HAP-1 (cell line): ENCODE results near the gene CFAP53.
A peak's percentile ranks its signal among the peaks of the same experiment; 100 is the strongest.
"Not testable (repeated sequence)": the region's sequence is repeated elsewhere in the genome, so short reads cannot be mapped to it uniquely, and the experiment has no call there.

Experiments used
- DNase-seq, 2 experiments: peaks; one replicate each; pipeline ENCODE4 v3.0.0-alpha.2; 2016 to 2020; ENCODE audit warnings: low spot score in 2 of 2
- H3K27me3 ChIP-seq: fragments of 250-450 bp; sonication (Bioruptor Pico); 2 replicates; pipeline ENCODE4 v1.5.1; 2020; ENCODE audit warnings: low read depth, mild to moderate bottlenecking, moderate library complexity
- H3K36me3 ChIP-seq: fragments of 250-450 bp; sonication (Bioruptor Pico); replicated peaks from 2 replicates; pipeline ENCODE4 v1.5.1; 2020; ENCODE audit warnings: mild to moderate bottlenecking
- H3K4me1 ChIP-seq: fragments of 250-450 bp; sonication (Bioruptor Pico); 2 replicates; pipeline ENCODE4 v1.5.1; 2020; ENCODE audit warnings: mild to moderate bottlenecking
- H3K4me3 ChIP-seq: fragments of 250-450 bp; sonication (Bioruptor Pico); 2 replicates; pipeline ENCODE4 v1.5.1; 2020; ENCODE audit warnings: mild to moderate bottlenecking, moderate library complexity
- H3K9me3 ChIP-seq: fragments of 250-450 bp; sonication (Bioruptor Pico); 2 replicates; pipeline ENCODE4 v1.5.1; 2020; ENCODE audit warnings: mild to moderate bottlenecking, moderate library complexity
- in situ Hi-C: fragments of 300-500 bp; cut with MboI; formaldehyde crosslinking; loops from 3 replicates; pipeline ENCODE4 v1.14.3; 2020; ENCODE audit warnings: low sequenced_read_pairs, inconsistent platforms, mixed read lengths

Gene CFAP53, protein sequence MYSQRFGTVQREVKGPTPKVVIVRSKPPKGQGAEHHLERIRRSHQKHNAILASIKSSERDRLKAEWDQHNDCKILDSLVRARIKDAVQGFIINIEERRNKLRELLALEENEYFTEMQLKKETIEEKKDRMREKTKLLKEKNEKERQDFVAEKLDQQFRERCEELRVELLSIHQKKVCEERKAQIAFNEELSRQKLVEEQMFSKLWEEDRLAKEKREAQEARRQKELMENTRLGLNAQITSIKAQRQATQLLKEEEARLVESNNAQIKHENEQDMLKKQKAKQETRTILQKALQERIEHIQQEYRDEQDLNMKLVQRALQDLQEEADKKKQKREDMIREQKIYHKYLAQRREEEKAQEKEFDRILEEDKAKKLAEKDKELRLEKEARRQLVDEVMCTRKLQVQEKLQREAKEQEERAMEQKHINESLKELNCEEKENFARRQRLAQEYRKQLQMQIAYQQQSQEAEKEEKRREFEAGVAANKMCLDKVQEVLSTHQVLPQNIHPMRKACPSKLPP

DNA sequence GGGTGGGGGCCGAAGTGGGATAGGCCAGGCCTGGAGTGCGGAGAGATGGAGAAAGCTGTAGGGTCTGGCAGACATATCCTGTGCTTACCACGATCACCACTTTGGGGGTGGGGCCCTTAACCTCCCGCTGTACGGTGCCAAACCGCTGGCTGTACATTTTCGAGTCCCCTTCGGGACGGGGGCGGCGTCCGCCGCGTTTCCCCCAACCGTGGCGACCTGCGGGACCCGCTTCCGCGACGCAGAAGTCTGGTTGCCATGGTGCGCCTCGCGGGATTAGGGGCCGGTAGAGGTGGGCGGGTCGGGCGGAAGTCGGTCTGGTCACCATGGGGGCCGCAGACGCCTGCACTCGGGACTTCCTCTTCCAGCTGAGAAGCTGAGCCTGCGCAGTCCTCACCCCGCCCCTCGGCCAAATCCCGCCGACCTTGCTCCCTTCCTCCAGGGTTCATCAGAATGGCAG, at the start of gene CFAP53:
TSS of gene CFAP53 (minus strand) at position 248 of the 457 bp plus-strand sequence. CDS start at position 157, 91 bp downstream.
- Histone ChIP-seq H3K9me3 (no peaks in the 10 kb centered on the region; the same call in 1 of the 2 replicates), H3K4me3 (peak within 1 kb of the TSS; percentile 43), H3K4me1 (no peaks in the 10 kb centered on the region), H3K27me3 (no peaks in the 10 kb centered on the region), H3K36me3 (peaks cover 26% of the 10 kb centered on the region)
- peak; percentile 86 to 95 for DNase-seq
- in situ Hi-C loops: no loop called here

DNA sequence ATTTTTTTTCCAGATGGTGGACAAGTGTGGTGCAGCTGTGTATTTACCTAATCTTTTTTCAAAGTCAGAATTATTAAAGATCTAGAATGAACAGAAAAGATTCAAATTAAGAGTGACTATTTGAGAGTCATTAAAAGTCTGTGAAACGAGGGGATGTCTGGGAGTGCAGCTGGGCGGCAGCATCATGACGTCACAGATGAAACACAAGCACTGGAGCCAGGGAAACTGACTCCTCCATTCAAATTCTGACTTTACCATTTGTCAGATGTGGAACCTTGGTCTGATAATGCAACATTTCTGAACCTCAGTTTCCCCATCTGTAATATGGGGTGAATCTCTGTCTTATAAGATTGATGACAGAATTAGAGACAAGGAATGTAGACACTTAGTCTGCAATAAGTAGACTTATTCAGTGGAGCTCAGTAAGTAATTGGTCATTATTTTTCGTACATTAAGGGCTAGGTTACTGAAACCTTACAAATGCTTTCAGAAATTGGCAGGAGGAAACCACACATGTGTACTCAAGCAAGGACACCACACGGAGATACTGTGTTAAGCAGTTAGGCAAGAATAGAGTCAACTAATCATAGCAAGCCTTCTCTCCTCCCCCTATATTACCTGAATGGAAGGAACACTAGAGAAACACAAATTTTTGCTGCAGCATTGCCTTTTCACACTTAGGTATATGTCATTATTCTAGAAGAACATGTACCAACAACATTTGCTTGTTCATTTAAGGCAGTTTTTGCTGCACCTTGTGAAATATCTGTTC, 49.0 kb upstream of the CFAP53 start:
- no peak overlapping the region for H3K4me3 ChIP-seq
- H3K9me3 ChIP-seq: peaks cover 3% of the 10 kb centered on the region; the same call in 1 of the 2 replicates
- in situ Hi-C loops: no loop called here
- no peak for DNase-seq
- H3K36me3 ChIP-seq: no peaks in the 10 kb centered on the region
- H3K4me1 ChIP-seq: peaks cover 16% of the 10 kb centered on the region
- no peaks in the 10 kb centered on the region for H3K27me3 ChIP-seq

DNA sequence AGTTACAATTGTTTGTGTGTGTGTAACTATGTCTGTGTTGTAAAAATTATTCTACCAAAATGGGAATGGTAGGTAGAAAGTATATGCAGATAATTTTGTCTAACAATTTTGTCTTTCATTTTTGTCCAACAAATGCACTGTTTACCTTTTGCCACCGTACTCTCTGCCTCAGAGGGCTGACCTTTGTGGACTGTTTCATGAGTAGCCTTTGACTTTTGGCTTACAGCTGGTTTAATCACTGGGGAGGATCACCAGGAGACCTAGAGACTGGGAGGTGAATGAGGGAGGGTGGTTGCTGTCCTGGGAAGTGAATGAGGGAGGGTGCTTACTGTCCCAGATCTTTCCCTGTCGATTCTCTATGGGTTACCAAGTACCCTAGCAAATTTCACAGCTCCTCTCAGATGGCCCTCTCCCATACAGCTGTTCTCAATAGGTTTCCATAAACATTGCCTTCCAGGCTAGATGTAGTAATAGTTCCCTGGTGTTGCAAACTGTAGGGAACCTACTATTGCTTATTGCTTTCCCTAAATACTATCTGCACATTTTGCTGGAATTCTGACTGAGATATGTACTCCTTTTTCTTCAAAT, 47.7 kb upstream of the CFAP53 start:
- H3K4me1 ChIP-seq: peaks cover 5% of the 10 kb centered on the region
- H3K27me3 ChIP-seq: no peaks in the 10 kb centered on the region
- H3K36me3 ChIP-seq: no peaks in the 10 kb centered on the region
- H3K4me3 ChIP-seq: no peak overlapping the region
- no peak for DNase-seq
- in situ Hi-C loops: no loop called here
- H3K9me3 ChIP-seq: peaks cover 3% of the 10 kb centered on the region; the same call in 1 of the 2 replicates

DNA sequence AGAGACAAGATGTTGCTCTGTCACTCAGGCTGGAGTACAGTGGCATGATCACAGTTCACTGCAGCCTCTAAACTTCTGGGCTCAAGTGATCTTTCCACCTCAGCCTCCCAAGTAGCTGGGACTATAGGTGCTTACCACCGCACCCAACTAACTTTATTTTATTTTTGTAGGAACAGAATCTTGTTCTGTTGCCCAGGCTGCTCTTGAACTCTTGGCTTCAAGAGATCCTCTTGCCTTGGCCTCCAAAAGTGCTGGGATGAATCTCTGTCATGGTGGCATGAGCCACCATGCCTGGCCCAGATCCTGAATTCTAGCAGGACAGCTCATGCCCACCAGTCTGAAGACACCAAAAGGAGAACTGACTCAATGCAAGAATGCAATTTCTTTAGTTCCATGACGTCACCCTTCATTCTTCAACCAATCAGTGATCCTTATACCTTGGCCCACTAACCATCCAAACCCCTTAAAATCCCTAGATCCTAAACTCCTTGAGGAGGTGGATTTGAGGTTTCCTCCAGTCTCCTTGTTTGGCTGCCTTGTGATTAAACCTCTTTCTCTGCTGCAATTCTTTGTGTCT, 46.8 kb upstream of the CFAP53 start:
- H3K36me3 ChIP-seq: no peaks in the 10 kb centered on the region
- in situ Hi-C loops: no loop called here
- peaks cover 2% of the 10 kb centered on the region; the same call in 1 of the 2 replicates for H3K9me3 ChIP-seq
- DNase-seq: no peak
- no peaks in the 10 kb centered on the region for H3K27me3 ChIP-seq
- no peak overlapping the region for H3K4me3 ChIP-seq
- peaks cover 2% of the 10 kb centered on the region for H3K4me1 ChIP-seq

DNA sequence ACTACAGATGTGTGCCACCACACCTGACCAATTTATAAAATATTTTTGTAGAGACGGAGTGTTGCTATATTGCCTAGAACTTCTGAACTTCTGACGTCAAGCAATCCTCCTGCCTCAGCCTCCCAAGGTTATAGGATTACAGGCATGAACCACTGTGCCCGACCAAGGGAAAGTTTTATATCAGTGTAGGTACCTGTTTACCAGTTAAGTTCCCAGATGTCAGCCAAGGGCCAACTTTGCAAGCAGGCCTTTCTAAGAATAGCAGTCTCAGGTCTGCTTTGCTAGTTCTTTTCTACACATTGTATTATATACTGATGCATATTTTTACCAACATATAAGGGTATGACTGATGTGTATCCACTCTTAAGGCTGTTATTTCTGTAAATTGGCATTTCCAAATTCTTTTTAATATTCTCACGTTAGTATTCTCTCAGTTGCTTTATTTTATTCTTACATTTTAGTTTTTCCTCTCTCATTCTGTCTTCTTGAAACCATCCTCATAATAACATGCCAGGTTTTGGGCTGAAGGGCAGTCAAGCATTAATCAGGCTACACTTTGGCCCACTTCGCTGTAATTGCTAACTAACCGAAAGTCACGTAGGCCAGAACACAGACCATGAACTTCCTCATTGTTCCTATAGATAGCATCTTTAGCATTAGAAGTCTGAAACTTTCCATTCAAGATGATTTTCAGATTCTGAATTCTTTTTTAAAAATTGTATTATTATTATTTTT, 46.2 kb upstream of the CFAP53 start:
- Histone ChIP-seq H3K36me3 (no peaks in the 10 kb centered on the region), H3K27me3 (no peaks in the 10 kb centered on the region), H3K9me3 (no peaks in the 10 kb centered on the region), H3K4me1 (peaks cover 6% of the 10 kb centered on the region), H3K4me3 (no peak overlapping the region)
- in situ Hi-C loops: no loop called here
- no peak for DNase-seq

DNA sequence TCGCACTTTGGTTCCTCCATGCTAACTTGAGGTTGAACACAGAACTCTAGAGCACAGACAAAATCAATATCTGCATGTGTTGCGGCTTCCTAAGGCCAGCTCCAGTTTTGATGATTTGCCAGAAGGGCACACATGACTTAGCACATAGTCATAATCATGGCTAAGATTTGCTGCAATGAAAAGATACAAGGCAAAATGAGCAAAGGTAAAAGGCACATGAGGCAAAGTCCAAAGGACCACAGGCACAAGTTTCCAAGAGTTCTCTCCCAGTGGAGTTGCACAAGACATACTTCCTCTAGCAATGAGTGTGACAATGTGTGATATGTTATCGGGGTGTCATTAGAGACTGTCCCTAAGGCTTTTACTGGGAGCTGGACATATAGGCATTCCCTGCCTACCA, 45.4 kb upstream of the CFAP53 start:
- H3K27me3 ChIP-seq: no peaks in the 10 kb centered on the region
- in situ Hi-C loops: no loop called here
- no peak for DNase-seq
- H3K36me3 ChIP-seq: no peaks in the 10 kb centered on the region
- H3K4me1 ChIP-seq: peaks cover 6% of the 10 kb centered on the region
- no peak overlapping the region for H3K4me3 ChIP-seq
- no peaks in the 10 kb centered on the region for H3K9me3 ChIP-seq

DNA sequence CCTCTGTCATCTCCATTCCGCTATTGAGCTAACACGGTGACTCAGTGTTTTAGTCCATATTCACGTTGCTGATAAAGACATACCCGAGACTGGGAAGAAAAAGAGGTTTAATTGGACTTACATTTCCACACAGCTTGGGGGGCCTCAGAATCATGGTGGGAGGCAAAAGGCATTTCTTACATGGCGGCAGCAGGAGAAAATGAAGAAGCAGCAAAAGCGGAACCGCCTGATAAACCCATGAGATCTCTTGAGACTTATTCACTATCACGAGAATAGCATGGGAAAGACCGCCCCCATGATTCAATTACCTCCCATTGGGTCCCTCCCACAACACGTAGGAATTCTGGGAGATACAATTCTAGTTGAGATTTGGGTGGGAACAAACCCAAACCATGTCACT, 43.8 kb upstream of the CFAP53 start:
- Histone ChIP-seq H3K27me3 (no peaks in the 10 kb centered on the region), H3K9me3 (no peaks in the 10 kb centered on the region), H3K4me1 (peaks cover 6% of the 10 kb centered on the region), H3K36me3 (no peaks in the 10 kb centered on the region), H3K4me3 (no peak overlapping the region)
- in situ Hi-C loops: no loop called here
- DNase-seq: no peak

DNA sequence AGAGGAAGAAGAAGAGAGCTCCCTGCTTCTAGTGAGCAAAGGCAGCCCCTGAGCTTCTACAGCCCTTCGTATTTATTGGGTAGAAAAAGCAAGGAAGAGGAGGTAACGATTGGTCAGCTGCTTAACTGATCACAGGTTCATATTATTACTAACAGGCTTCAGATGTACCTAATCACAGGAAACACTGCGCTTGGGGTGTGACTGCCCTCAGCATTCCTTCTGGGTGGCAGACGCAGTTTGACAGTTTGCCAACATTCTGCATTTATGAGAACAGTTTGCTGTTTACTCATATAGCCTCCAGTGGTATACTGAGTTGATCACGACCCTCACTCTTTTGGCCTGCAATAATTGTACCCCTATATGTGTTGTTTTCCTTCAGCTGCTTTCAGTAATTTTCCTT, 42.6 kb upstream of the CFAP53 start:
- DNase-seq, H3K9me3 ChIP-seq, H3K4me1 ChIP-seq, in situ Hi-C loops, H3K4me3 ChIP-seq, H3K36me3 ChIP-seq, H3K27me3 ChIP-seq: not testable (repeated sequence)

DNA sequence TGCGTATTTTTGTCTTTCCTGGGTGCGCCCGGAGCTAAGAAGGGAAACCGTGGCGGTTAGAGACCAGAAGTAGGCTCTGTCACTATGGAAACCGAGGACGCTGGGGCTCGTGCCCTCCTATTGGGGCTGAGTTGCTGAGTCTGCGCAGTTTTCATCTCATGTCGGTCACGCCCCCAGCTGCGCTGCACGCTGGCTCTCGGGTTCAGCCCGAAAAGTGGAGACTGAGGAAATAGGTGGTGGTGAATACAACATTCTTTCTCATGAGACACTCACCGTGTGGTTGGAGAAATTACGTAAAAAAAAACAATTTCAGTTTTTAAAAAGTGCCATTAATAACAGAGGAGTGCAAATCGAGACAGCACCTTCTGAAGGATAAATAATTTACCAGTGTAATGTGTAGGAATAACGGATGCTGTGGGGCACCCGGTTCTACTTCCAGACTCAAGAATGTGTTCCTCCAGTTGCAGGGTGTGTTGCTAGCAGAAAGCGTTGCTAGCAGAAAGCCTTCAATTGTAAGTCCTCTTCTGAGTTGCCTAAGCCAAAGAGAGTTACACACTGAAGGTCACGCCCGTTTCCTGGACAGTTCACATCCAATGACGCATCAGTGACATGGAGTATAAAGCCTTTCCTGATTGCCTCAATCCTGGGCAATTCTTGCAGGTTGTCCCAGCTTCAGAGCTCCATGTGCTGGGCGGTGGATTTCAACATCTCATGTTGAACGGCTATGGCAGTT, 41.6 kb upstream of the CFAP53 start:
- 0 out of 2 replicates have a peak, but pooled peaks cover 2% of the 10 kb centered on the region for H3K9me3 ChIP-seq
- H3K36me3 ChIP-seq: no peaks in the 10 kb centered on the region
- H3K27me3 ChIP-seq: no peaks in the 10 kb centered on the region
- in situ Hi-C loops: no loop called here
- peaks cover 6% of the 10 kb centered on the region for H3K4me1 ChIP-seq
- H3K4me3 ChIP-seq: peak overlapping the region; percentile 31
- DNase-seq: peak; percentile 94 to 95

DNA sequence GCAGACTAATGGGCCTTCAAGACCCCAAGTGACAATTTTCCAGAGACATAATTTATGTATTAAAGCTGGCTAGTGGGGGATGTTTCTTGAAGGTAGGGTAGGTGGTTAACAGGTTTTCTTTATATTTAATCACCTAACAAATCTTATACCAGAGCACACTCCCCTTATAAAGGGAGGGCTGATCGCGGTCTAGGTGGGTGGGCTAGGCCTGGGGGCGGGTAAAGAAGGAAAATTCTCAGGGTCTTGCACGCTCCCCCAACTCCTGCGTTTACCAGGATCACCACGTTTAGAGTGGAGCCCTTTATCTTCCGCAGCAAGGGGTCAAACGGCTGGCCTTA, 41.1 kb upstream of the CFAP53 start:
- Histone ChIP-seq H3K27me3 (no peaks in the 10 kb centered on the region), H3K9me3 (0 out of 2 replicates have a peak, but pooled peaks cover 2% of the 10 kb centered on the region), H3K36me3 (no peaks in the 10 kb centered on the region), H3K4me3 (peak overlapping the region; percentile 31), H3K4me1 (peaks cover 6% of the 10 kb centered on the region)
- in situ Hi-C loops: no loop called here
- no peak for DNase-seq

DNA sequence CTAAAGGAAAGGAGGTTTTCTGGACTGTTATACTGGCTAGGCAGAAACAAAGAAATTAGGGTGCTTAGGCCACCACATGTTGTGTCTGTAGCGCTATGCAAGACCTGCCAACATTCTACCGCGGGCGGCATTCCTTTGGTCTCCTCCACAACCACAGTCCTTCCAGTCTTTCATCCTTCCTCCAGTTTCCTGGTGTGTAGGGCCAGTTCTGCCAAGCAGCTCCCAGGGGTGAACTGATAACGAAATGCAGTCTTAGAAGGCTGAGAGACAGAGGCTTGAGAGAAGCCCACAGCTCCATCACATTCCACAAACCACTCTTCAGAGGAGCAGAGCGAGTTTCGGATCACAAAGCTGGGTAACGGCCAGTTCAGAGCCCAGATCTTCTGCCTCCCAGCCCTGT, 40.6 kb upstream of the CFAP53 start:
- Histone ChIP-seq H3K4me3 (no peak overlapping the region), H3K27me3 (no peaks in the 10 kb centered on the region), H3K36me3 (no peaks in the 10 kb centered on the region), H3K9me3 (0 out of 2 replicates have a peak, but pooled peaks cover 2% of the 10 kb centered on the region), H3K4me1 (peaks cover 6% of the 10 kb centered on the region)
- no peak for DNase-seq
- in situ Hi-C loops: no loop called here

DNA sequence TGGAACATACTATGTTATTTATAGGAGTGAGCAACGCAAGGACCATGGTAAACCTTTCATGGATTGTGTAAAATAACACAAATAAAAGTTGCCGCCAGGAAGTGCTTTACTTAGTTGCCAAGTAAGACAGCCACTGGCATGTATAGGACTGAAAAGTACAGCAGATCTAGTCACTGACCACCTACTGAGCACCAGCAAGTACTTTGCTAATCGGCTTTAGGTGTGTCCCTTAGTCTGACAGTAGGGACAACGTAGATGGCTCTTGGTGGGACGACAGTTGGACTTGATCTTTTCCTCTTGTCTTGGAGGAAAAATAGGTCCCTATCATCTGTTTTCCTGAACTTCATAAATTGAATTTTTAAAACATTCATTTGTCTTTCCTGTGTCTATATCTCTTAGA, 34.8 kb upstream of the CFAP53 start:
- Histone ChIP-seq H3K36me3 (no peaks in the 10 kb centered on the region), H3K4me3 (no peak overlapping the region), H3K27me3 (no peaks in the 10 kb centered on the region), H3K4me1 (no peaks in the 10 kb centered on the region), H3K9me3 (0 out of 2 replicates have a peak, but pooled peaks cover 2% of the 10 kb centered on the region)
- in situ Hi-C loops: no loop called here
- DNase-seq: no peak
